Prostate gland (tissue), 2 donors: ENCODE results near the gene ABCF2.

ENCODE experiments used
- CTCF ChIP-seq, 4 experiments: fragments of 200-600 bp in 2 of 4; fragments of 450-650 bp in 2 of 4; sonication (generic) in 2 of 4; IDR thresholded peaks; 1 replicate in 3 of 4; 2 replicates in 1 of 4; pipeline ENCODE4 v1.5.1; 2016 to 2019; ENCODE audit warnings: antibody characterized with exemption in 4 of 4, mild to moderate bottlenecking in 2 of 4, moderate library complexity in 2 of 4
- POLR2A ChIP-seq: fragments of 450-650 bp; IDR thresholded peaks from one replicate; pipeline ENCODE4 v1.6.1; 2016; ENCODE audit warnings: antibody characterized with exemption, mild to moderate bottlenecking

GRCh38 chr7:151260471-151260870 lies 33.5 kb upstream of the ABCF2 start:
- no peak for TF ChIP-seq CTCF (IDR thresholded peaks at IDR 0.05)
- TF ChIP-seq POLR2A: no peak
